Fibroblast of lung (primary cell): ENCODE measurements around the gene MPP2.

ENCODE experiments used
- CTCF ChIP-seq, 2 donors: IDR thresholded peaks in 1 of 2; conservative IDR thresholded peaks in 1 of 2; 1 replicate in 1 of 2; 2 replicates in 1 of 2; pipeline ENCODE4 v1.5.1; 2011 to 2012; ENCODE audit warnings: low read length in 2 of 2, control low read depth in 1 of 2, inconsistent platforms in 1 of 2, low read depth in 1 of 2, mild to moderate bottlenecking in 1 of 2
- EZH2 ChIP-seq: IDR thresholded peaks from 2 replicates; pipeline ENCODE4 v1.5.1; 2012; ENCODE audit warnings: low read length, control low read depth, mild to moderate bottlenecking; ENCODE audit errors: missing control alignments

- TF ChIP-seq CTCF (conservative IDR thresholded peaks at IDR 0.05 in 1 of 2, IDR thresholded peaks at IDR 0.05 in 1 of 2; ENCODE audit: low read depth in 1 of 2, low read length in 2 of 2) (peak; percentile 27 to 59), EZH2 (no peak)
These were observed 10.2 kb upstream of the MPP2 start for GRCh38 chr17:43917348-43918025.
